ENCODE results near the gene SLC2A1. TPM values are rescaled to one million over a fixed set of nuclear protein-coding genes. Genes with fewer than 3 reads are reported as not detected.
A peak's percentile ranks its signal among the peaks of the same experiment; 100 is the strongest.

Gene SLC2A1
- total and polyA plus RNA-seq, 9 of the 15 experiments (the other 6 are each of a cell fraction or from before 2014, with no cell fraction given), result 12.6 to 153 (median 48.0) TPM

DNA sequence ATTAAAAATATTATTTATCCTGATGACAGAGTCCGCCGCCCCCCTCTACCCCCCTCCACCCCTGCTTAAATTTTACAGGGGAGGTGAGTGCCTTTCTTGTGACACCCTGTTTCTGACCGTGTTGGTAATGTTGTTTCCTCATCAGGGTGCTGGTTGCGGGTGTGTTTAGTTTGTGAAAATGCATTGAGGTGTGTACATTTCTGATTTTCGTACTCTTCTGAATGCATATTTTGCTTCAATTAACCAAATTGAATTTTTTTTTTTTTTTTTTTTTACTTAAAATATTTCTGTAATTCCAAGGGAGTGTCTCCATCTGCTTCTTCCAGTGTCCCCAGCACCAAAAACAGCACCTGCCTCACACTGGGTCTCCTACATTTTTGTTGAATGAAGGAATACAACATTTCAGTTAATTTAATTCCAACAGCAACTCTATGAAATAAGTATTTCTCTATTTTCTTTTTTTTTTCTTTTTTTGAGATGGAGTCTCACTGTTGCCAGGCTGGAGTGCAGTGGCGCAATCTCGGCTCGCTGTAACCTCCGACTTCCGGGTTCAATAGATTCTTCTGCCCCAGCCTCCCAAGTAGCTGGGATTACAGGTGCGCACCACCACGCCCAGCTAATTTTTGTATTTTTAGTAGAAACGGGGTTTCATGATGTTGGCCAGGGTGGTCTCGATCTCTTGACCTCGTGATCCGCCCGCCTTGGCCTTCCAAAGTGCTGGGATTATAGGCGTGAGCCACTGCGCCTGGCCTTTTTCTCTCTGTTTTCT, 5.6 kb upstream of the SLC2A1 start:
- CTCF ChIA-PET (ENCODE audit: low intra/inter-chr PET ratio), result interaction anchor here (0.7 kb wide), 1 partner anchor 107 kb away, joined by 4 read pairs; no protein-coding TSS in a partner anchor
- FAIRE-seq (no peak), ATAC-seq (peak; percentile 3), DNase-seq (ENCODE audit: extremely low read depth in 1 of 4, low spot score in 3 of 4) (no peak)
- 0 out of 2 replicates have a peak, but pooled peaks cover 2% of the 10 kb centered on the region for H3K9me3 ChIP-seq (replicated peaks; ENCODE audit: control insufficient read depth, insufficient read depth, low read depth, low read length)
- H2AFZ ChIP-seq (ENCODE audit: low read depth, low read length), result no peak overlapping the region
- peaks cover 5% of the 10 kb centered on the region for H4K20me1 ChIP-seq (replicated peaks; ENCODE audit: control insufficient read depth, insufficient read depth, low read length)
- H3K9me1 ChIP-seq (ENCODE audit: control insufficient read depth, insufficient read depth, low read length), result no peaks in the 10 kb centered on the region
- 67% methylated on average over 19 of the region's 19 CpGs for WGBS (ENCODE audit: insufficient coverage, low coverage, missing lambda C conversion rate)
- no peaks in the 10 kb centered on the region for H3K36me3 ChIP-seq (ENCODE audit: control insufficient read depth, insufficient read depth, low read length)
- no TSS peak for BruUV-seq (replicated peaks)
- H3K27ac ChIP-seq (ENCODE audit: extremely low read depth, low read depth, low read length), result peak overlapping the region; percentile 93
- no peaks in the 10 kb centered on the region for H3K27me3 ChIP-seq (ENCODE audit: control insufficient read depth in 2 of 2, insufficient read depth in 2 of 2, low read length in 2 of 2)
- H3K9ac ChIP-seq (ENCODE audit: insufficient read depth in 1 of 2, low read depth in 2 of 2, low read length in 2 of 2), result peak overlapping the region in 1 of 2 experiments; percentile 47; a peak in 2 of 4 replicates
- peak overlapping the region; percentile 43; the same call in 1 of the 2 replicates for H3K4me2 ChIP-seq (ENCODE audit: insufficient read depth, low read length)
- POLR2A ChIA-PET, result interaction anchor here (0.7 to 4.6 kb wide), 9 partner anchors 8 to 197 kb away, joined by 3 to 48 read pairs (median 8); partner anchors contain the start of genes C1orf50 and P3H1
- no peak overlapping the region for H3K4me3 ChIP-seq
- H3K79me2 ChIP-seq (ENCODE audit: control insufficient read depth, insufficient read depth, low read length), result peaks cover 14% of the 10 kb centered on the region
- intact Hi-C loops (cut with micrococcal nuclease) (loop anchor here (5.0 kb wide), 1 partner anchor 142 kb away; no protein-coding TSS in a partner anchor), in situ Hi-C loops (cut with MboI) (no loop called here)
- H3K4me1 ChIP-seq (replicated peaks in 1 of 2; ENCODE audit: control insufficient read depth in 2 of 2, insufficient read depth in 2 of 2, low read length in 2 of 2), result peaks cover 52 to 70% of the 10 kb centered on the region in 2 experiments
- TF ChIP-seq NFYB (IDR thresholded peaks at IDR 0.05; ENCODE audit: extremely low read depth, insufficient read length), result no peak
- no peak for TF ChIP-seq SMARCB1 (IDR thresholded peaks at IDR 0.05; ENCODE audit: insufficient read length, low read depth)
- no peak for TF ChIP-seq NUFIP1 (IDR thresholded peaks at IDR 0.05; ENCODE audit: partially characterized antibody)
- TF ChIP-seq FOXJ3 (CRISPR knock-in tag; IDR thresholded peaks at IDR 0.05), result no peak
- TF ChIP-seq, protein P1, sequence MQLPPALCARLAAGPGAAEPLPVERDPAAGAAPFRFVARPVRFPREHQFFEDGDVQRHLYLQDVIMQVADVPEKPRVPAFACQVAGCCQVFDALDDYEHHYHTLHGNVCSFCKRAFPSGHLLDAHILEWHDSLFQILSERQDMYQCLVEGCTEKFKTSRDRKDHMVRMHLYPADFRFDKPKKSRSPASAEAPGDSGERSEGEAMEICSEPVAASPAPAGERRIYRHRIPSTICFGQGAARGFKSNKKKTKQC (CRISPR knock-in tag; IDR thresholded peaks at IDR 0.05), result no peak
- TF ChIP-seq SMARCE1 (IDR thresholded peaks at IDR 0.05), result no peak
- TF ChIP-seq ELF4 (CRISPR knock-in tag; IDR thresholded peaks at IDR 0.05), result no peak
- TF ChIP-seq WHSC1 (IDR thresholded peaks at IDR 0.05; ENCODE audit: low read length), result no peak
- no peak for TF ChIP-seq ELF2 (CRISPR knock-in tag; IDR thresholded peaks at IDR 0.05)
- TF ChIP-seq ZBTB1 (CRISPR knock-in tag; IDR thresholded peaks at IDR 0.05; ENCODE audit: borderline replicate concordance, low read depth), result no peak
- TF ChIP-seq, protein P2, sequence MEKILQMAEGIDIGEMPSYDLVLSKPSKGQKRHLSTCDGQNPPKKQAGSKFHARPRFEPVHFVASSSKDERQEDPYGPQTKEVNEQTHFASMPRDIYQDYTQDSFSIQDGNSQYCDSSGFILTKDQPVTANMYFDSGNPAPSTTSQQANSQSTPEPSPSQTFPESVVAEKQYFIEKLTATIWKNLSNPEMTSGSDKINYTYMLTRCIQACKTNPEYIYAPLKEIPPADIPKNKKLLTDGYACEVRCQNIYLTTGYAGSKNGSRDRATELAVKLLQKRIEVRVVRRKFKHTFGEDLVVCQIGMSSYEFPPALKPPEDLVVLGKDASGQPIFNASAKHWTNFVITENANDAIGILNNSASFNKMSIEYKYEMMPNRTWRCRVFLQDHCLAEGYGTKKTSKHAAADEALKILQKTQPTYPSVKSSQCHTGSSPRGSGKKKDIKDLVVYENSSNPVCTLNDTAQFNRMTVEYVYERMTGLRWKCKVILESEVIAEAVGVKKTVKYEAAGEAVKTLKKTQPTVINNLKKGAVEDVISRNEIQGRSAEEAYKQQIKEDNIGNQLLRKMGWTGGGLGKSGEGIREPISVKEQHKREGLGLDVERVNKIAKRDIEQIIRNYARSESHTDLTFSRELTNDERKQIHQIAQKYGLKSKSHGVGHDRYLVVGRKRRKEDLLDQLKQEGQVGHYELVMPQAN (IDR thresholded peaks at IDR 0.05; ENCODE audit: borderline replicate concordance), result no peak
- TF ChIP-seq, protein P3, sequence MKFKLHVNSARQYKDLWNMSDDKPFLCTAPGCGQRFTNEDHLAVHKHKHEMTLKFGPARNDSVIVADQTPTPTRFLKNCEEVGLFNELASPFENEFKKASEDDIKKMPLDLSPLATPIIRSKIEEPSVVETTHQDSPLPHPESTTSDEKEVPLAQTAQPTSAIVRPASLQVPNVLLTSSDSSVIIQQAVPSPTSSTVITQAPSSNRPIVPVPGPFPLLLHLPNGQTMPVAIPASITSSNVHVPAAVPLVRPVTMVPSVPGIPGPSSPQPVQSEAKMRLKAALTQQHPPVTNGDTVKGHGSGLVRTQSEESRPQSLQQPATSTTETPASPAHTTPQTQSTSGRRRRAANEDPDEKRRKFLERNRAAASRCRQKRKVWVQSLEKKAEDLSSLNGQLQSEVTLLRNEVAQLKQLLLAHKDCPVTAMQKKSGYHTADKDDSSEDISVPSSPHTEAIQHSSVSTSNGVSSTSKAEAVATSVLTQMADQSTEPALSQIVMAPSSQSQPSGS (CRISPR knock-in tag; IDR thresholded peaks at IDR 0.05), result no peak
- no peak for TF ChIP-seq RFX7 (CRISPR knock-in tag; IDR thresholded peaks at IDR 0.05)
- TF ChIP-seq NR4A1 (CRISPR knock-in tag; IDR thresholded peaks at IDR 0.05), result no peak
- no peak for TF ChIP-seq NR4A1 (tag; IDR thresholded peaks at IDR 0.05)
- TF ChIP-seq ZNF717 (CRISPR knock-in tag; IDR thresholded peaks at IDR 0.05), result no peak
- no peak for TF ChIP-seq NR2C1 (IDR thresholded peaks at IDR 0.05)
- TF ChIP-seq NR2C1 (tag; IDR thresholded peaks at IDR 0.05), result no peak
